Thyroid gland (tissue), 4 donors: ENCODE results near the gene KDM4B. TPM values are rescaled to one million over a fixed set of nuclear protein-coding genes. Genes with fewer than 3 reads are reported as not detected.

ENCODE experiments used
- DNase-seq, 2 donors: peaks; one replicate each; pipeline ENCODE4 v3.0.0-alpha.2; 2019
- H3K27ac ChIP-seq, 3 donors: fragments of 200-600 bp; sonication (generic); 1 replicate in 2 of 3; 2 replicates in 1 of 3; pipeline ENCODE4 v1.5.1; 2016 to 2019; ENCODE audit warnings: mild to moderate bottlenecking in 1 of 3, moderate library complexity in 1 of 3
- H3K27me3 ChIP-seq: fragments of 200-600 bp; sonication (generic); one replicate; pipeline ENCODE4 v1.5.1; 2019
- H3K36me3 ChIP-seq, 2 donors: fragments of 200-600 bp; sonication (generic); one replicate each; pipeline ENCODE4 v1.5.1; 2016 to 2019
- H3K4me1 ChIP-seq, 2 donors: fragments of 200-600 bp; sonication (generic); one replicate each; pipeline ENCODE4 v1.5.1; 2017 to 2019
- H3K4me3 ChIP-seq, 3 donors: fragments of 200-600 bp; sonication (generic); replicated peaks in 1 of 3; 1 replicate in 2 of 3; 2 replicates in 1 of 3; pipeline ENCODE4 v1.5.1; 2016; ENCODE audit warnings: mild to moderate bottlenecking in 1 of 3
- H3K9me3 ChIP-seq: fragments of 200-600 bp; sonication (generic); one replicate; pipeline ENCODE4 v1.5.1; 2017
- CTCF ChIP-seq, 6 experiments: fragments of 200-600 bp in 3 of 6; fragments of 450-650 bp in 3 of 6; sonication (generic) in 3 of 6; IDR thresholded peaks; one replicate each; pipeline ENCODE4 v1.5.1; 2016 to 2019; ENCODE audit warnings: antibody characterized with exemption in 6 of 6, mild to moderate bottlenecking in 2 of 6, inconsistent platforms in 1 of 6, moderate library complexity in 1 of 6
- POLR2A ChIP-seq, 2 donors: fragments of 450-650 bp; IDR thresholded peaks; one replicate each; pipeline ENCODE4 v1.6.1; 2017; ENCODE audit warnings: antibody characterized with exemption in 2 of 2, mild to moderate bottlenecking in 2 of 2, moderate library complexity in 1 of 2
- WGBS, 2 donors: methylation state at CpG; one replicate each; pipeline ENCODE4 v1.1.5; 2017; 5-methylcytosine and 5-hydroxymethylcytosine counted together
- intact Hi-C: fragments of 100-400 bp; cut with DNase I; formaldehyde crosslinking; loops from one replicate; pipeline ENCODE4 v1.15.1; 2023
- total RNA-seq, 4 donors: library from RNA; depleted of rRNA; stranded (reverse); fragments of >200 nt; gene quantifications; one replicate each; pipeline ENCODE4 v1.2.3, GENCODE V29; 2016

The KDM4B gene
- total RNA-seq, 4 donors from 2014 or later: 44.3 to 87.2 (median 75.8) TPM

GRCh38 chr19:5080030-5080654 lies 111.2 kb downstream of the KDM4B start:
- Histone ChIP-seq H3K36me3 (peaks cover 52 to 65% of the 10 kb centered on the region in 2 donors), H3K27ac (no peak overlapping the region), H3K4me3 (no peak overlapping the region), H3K27me3 (no peaks in the 10 kb centered on the region), H3K4me1 (no peaks in the 10 kb centered on the region), H3K9me3 (no peaks in the 10 kb centered on the region)
- no peak for DNase-seq
- WGBS, 2 donors: 85 to 87% methylated on average over 27 of the region's 27 CpGs
- intact Hi-C loops: no loop called here
- no peak for TF ChIP-seq CTCF (IDR thresholded peaks at IDR 0.05)
- no peak for TF ChIP-seq POLR2A (IDR thresholded peaks at IDR 0.05)

- DNase-seq: no peak
- TF ChIP-seq CTCF (IDR thresholded peaks at IDR 0.05): no peak
- 93 to 95% methylated on average over 19 of the region's 19 CpGs for WGBS, 2 donors
- intact Hi-C loops: no loop called here
- no peaks in the 10 kb centered on the region for H3K9me3 ChIP-seq
- H3K4me3 ChIP-seq: no peak overlapping the region
- no peak overlapping the region for H3K27ac ChIP-seq
- no peaks in the 10 kb centered on the region for H3K27me3 ChIP-seq
- H3K4me1 ChIP-seq: no peaks in the 10 kb centered on the region
- H3K36me3 ChIP-seq: peaks cover 47 to 61% of the 10 kb centered on the region in 2 donors
These were observed 111.9 kb downstream of the KDM4B start for GRCh38 chr19:5080809-5081208.

- no peaks in the 10 kb centered on the region for H3K9me3 ChIP-seq
- H3K4me1 ChIP-seq: no peaks in the 10 kb centered on the region
- no peak for DNase-seq
- 97 to 98% methylated on average over 19 to 22 of the region's 28 CpGs for WGBS, 2 donors
- H3K27me3 ChIP-seq: no peaks in the 10 kb centered on the region
- TF ChIP-seq CTCF (IDR thresholded peaks at IDR 0.05) (no peak), POLR2A (IDR thresholded peaks at IDR 0.05) (no peak)
- no peak overlapping the region for H3K4me3 ChIP-seq
- no peak overlapping the region for H3K27ac ChIP-seq
- H3K36me3 ChIP-seq: peaks cover 51 to 63% of the 10 kb centered on the region in 2 donors
- intact Hi-C loops: no loop called here
These were observed 112.7 kb downstream of the KDM4B start for GRCh38 chr19:5081443-5082161.

- Histone ChIP-seq H3K27me3 (no peaks in the 10 kb centered on the region), H3K9me3 (no peaks in the 10 kb centered on the region), H3K4me3 (no peak overlapping the region), H3K27ac (peak overlapping the region in 1 of 3 donors; percentile 17), H3K4me1 (no peaks in the 10 kb centered on the region), H3K36me3 (peaks cover 61 to 67% of the 10 kb centered on the region in 2 donors)
- no peak for DNase-seq
- TF ChIP-seq CTCF (IDR thresholded peaks at IDR 0.05) (no peak), POLR2A (IDR thresholded peaks at IDR 0.05) (no peak)
- intact Hi-C loops: no loop called here
- WGBS, 2 donors: 84 to 87% methylated on average over 8 to 13 of the region's 13 CpGs
These were observed 114.6 kb downstream of the KDM4B start for GRCh38 chr19:5083547-5083965.

- no peak for DNase-seq
- intact Hi-C loops: no loop called here
- H3K4me1 ChIP-seq: peaks cover under 1 to 5% of the 10 kb centered on the region in 2 donors
- H3K27ac ChIP-seq: no peak overlapping the region
- WGBS, 2 donors: 93 to 94% methylated on average over 3 to 17 of the region's 20 CpGs
- H3K9me3 ChIP-seq: no peaks in the 10 kb centered on the region
- H3K36me3 ChIP-seq: peaks cover 47 to 50% of the 10 kb centered on the region in 2 donors
- H3K27me3 ChIP-seq: no peaks in the 10 kb centered on the region
- TF ChIP-seq CTCF (IDR thresholded peaks at IDR 0.05) (no peak), POLR2A (IDR thresholded peaks at IDR 0.05) (no peak)
- H3K4me3 ChIP-seq: no peak overlapping the region
These were observed 116.7 kb downstream of the KDM4B start for GRCh38 chr19:5085566-5085965.
